Calu3 (cell line): ENCODE results near the gene STPG4. TPM values are rescaled to one million over a fixed set of nuclear protein-coding genes. Genes with fewer than 3 reads are reported as not detected.

Source experiments
- BruUV-seq: library from RNA; stranded (reverse); fragments of 400-500 nt; replicated peaks from 2 replicates; lab custom pipeline; 2021; lab: Mats Ljungman, UMichigan
- CTCF ChIA-PET: fragments of 300-600 bp; sonication (Branson Sonifier 250); formaldehyde crosslinking; loops from one replicate; lab custom pipeline; 2022; ENCODE audit warnings: antibody characterized with exemption; lab: Charles Lee
- DNase-seq: peaks from one replicate; pipeline ENCODE4 v3.0.0; 2022
- H3K27ac Mint-ChIP-seq: one replicate; pipeline ENCODE4 v1.8.0; 2022; ENCODE audit warnings: mixed read lengths; ENCODE audit not compliant: unreplicated experiment
- H3K27me3 Mint-ChIP-seq: one replicate; pipeline ENCODE4 v1.8.0; 2022; ENCODE audit warnings: mixed read lengths; ENCODE audit not compliant: unreplicated experiment
- H3K36me3 Mint-ChIP-seq: one replicate; pipeline ENCODE4 v1.8.0; 2022; ENCODE audit warnings: mild to moderate bottlenecking, moderate library complexity, mixed read lengths; ENCODE audit not compliant: insufficient read depth, unreplicated experiment
- H3K4me1 Mint-ChIP-seq: one replicate; pipeline ENCODE4 v1.8.0; 2022; ENCODE audit warnings: mild to moderate bottlenecking, low read depth, mixed read lengths; ENCODE audit not compliant: unreplicated experiment
- H3K4me3 Mint-ChIP-seq: one replicate; pipeline ENCODE4 v1.8.0; 2022; ENCODE audit warnings: mild to moderate bottlenecking, low read depth, moderate library complexity, mixed read lengths; ENCODE audit not compliant: unreplicated experiment
- H3K9me3 Mint-ChIP-seq: one replicate; pipeline ENCODE4 v1.8.0; 2022; ENCODE audit warnings: low read depth, mixed read lengths; ENCODE audit not compliant: unreplicated experiment
- intact Hi-C: fragments of 100-400 bp; cut with micrococcal nuclease; formaldehyde crosslinking; loops from one replicate; pipeline ENCODE4 v1.10.0; 2022; ENCODE audit not compliant: unreplicated experiment
- total RNA-seq: library from RNA; stranded (reverse); gene quantifications from 2 replicates; pipeline ENCODE4 v1.2.3, GENCODE V29; 2022
- TF ChIP-seq, protein P1 (sequence below): fragments of 200-600 bp; IDR thresholded peaks from one replicate; pipeline ENCODE4 v1.8.0; 2022; ENCODE audit warnings: antibody characterized with exemption; ENCODE audit not compliant: unreplicated experiment

STPG4 gene
- total RNA-seq, 1 experiment from 2014 or later, result 12.7 TPM

- Mint-ChIP-seq H3K4me1 (no peaks in the 10 kb centered on the region), H3K27me3 (no peaks in the 10 kb centered on the region), H3K4me3 (no peak overlapping the region), H3K27ac (no peak overlapping the region), H3K9me3 (no peaks in the 10 kb centered on the region), H3K36me3 (no peaks in the 10 kb centered on the region)
- intact Hi-C loops, result no loop called here
- CTCF ChIA-PET, result no interaction called here
- BruUV-seq, result no TSS peak
- TF ChIP-seq, protein P1, sequence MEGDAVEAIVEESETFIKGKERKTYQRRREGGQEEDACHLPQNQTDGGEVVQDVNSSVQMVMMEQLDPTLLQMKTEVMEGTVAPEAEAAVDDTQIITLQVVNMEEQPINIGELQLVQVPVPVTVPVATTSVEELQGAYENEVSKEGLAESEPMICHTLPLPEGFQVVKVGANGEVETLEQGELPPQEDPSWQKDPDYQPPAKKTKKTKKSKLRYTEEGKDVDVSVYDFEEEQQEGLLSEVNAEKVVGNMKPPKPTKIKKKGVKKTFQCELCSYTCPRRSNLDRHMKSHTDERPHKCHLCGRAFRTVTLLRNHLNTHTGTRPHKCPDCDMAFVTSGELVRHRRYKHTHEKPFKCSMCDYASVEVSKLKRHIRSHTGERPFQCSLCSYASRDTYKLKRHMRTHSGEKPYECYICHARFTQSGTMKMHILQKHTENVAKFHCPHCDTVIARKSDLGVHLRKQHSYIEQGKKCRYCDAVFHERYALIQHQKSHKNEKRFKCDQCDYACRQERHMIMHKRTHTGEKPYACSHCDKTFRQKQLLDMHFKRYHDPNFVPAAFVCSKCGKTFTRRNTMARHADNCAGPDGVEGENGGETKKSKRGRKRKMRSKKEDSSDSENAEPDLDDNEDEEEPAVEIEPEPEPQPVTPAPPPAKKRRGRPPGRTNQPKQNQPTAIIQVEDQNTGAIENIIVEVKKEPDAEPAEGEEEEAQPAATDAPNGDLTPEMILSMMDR, result no peak
- DNase-seq, result no peak
Observed at GRCh38 chr2:47119001-47119400, 36.1 kb downstream of the STPG4 start.

- intact Hi-C loops, result no loop called here
- CTCF ChIA-PET, result no interaction called here
Observed at GRCh38 chr2:47118581-47118980, 36.5 kb downstream of the STPG4 start.

GRCh38 chr2:47112665-47113435 lies 42.3 kb downstream of the STPG4 start:
- DNase-seq, result no peak
- peaks cover 3% of the 10 kb centered on the region for H3K9me3 Mint-ChIP-seq
- CTCF ChIA-PET, result no interaction called here
- intact Hi-C loops, result no loop called here
- H3K4me1 Mint-ChIP-seq, result peaks cover 12% of the 10 kb centered on the region
- no TSS peak for BruUV-seq
- H3K27me3 Mint-ChIP-seq, result no peaks in the 10 kb centered on the region
- TF ChIP-seq, protein P1, result no peak
- H3K27ac Mint-ChIP-seq, result no peak overlapping the region
- no peak overlapping the region for H3K4me3 Mint-ChIP-seq
- H3K36me3 Mint-ChIP-seq, result peaks cover 10% of the 10 kb centered on the region

More at GRCh38 chr2:47118581-47118980, 36.5 kb downstream of the STPG4 start:
- no peak for DNase-seq
- H3K4me3 Mint-ChIP-seq, result no peak overlapping the region
- H3K4me1 Mint-ChIP-seq, result no peaks in the 10 kb centered on the region
- no peaks in the 10 kb centered on the region for H3K36me3 Mint-ChIP-seq
- TF ChIP-seq, protein P1, result no peak
- no peak overlapping the region for H3K27ac Mint-ChIP-seq
- BruUV-seq, result no TSS peak
- no peaks in the 10 kb centered on the region for H3K27me3 Mint-ChIP-seq
- no peaks in the 10 kb centered on the region for H3K9me3 Mint-ChIP-seq

DNA sequence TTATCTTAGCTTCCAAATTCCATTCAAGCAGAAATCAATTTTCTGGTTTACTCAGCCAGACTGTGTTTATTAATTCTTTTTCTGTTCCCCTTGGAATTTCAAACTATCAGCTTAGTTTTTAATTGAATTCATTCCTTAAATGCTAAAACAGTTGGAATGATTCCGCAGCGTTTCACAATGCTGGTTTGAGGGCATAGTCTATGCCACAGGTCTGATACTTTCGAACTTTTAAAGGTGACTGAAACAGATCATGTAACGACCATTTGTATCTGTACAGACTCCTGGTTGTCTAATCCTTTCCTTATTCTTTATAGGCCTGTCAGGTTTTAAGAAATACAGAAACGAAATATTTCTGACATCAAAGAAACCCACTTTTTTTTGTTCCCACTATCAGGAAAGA lies 45.4 kb downstream of the STPG4 start:
- no peaks in the 10 kb centered on the region for H3K27me3 Mint-ChIP-seq
- BruUV-seq, result no TSS peak
- no peak for DNase-seq

More for the DNA sequence above, 45.4 kb downstream of the STPG4 start:
- TF ChIP-seq, protein P1, result no peak
- CTCF ChIA-PET, result interaction anchor here (0.7 kb wide), 2 partner anchors 20 to 71 kb away, joined by 3 to 5 read pairs; no protein-coding TSS in a partner anchor
- Mint-ChIP-seq H3K9me3 (peaks cover 3% of the 10 kb centered on the region), H3K36me3 (peaks cover 24% of the 10 kb centered on the region), H3K27ac (no peak overlapping the region), H3K4me3 (no peak overlapping the region), H3K4me1 (peaks cover 29% of the 10 kb centered on the region)
- intact Hi-C loops, result no loop called here
